ENCODE results near the gene RCN1. TPM values are rescaled to one million over a fixed set of nuclear protein-coding genes. Genes with fewer than 3 reads are reported as not detected.

The RCN1 gene
- total and polyA plus RNA-seq, 11 donors: 14.4 to 76.5 (median 25.3) TPM

DNA sequence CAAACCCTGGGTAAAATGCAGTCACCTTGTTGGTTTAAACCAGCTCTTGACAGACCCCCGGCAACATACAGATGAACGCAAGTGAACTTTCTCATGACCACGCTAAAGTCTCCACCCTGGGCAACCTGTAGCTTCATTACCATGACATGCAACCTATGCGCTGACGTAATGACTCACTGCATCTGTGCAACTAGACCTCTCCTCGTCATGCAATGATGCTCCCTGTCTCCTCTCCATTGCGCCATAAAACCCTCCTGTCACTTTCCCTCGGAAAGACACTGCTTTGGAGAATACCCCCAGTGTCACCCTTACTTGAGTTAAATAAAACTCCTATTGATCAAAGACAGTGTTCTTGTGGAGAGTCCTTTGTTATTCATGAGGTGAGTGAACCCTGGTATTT, 52.5 kb downstream of the RCN1 start:
- ATAC-seq (no peak), DNase-seq (no peak)
- Histone ChIP-seq H3K27ac (no peak overlapping the region), H3K36me3 (no peaks in the 10 kb centered on the region), H3K27me3 (no peaks in the 10 kb centered on the region), H3K9me3 (no peaks in the 10 kb centered on the region), H3K4me3 (no peak overlapping the region), H3K4me1 (peaks cover 0 to 4% (median 0%) of the 10 kb centered on the region in 12 donors)
- WGBS, 4 donors: 90 to 95% (median 92%) methylated on average over 8 of the region's 8 CpGs
- intact Hi-C loops (cut with DNase I): no loop called here
- TF ChIP-seq POLR2A (IDR thresholded peaks at IDR 0.05): no peak

DNA sequence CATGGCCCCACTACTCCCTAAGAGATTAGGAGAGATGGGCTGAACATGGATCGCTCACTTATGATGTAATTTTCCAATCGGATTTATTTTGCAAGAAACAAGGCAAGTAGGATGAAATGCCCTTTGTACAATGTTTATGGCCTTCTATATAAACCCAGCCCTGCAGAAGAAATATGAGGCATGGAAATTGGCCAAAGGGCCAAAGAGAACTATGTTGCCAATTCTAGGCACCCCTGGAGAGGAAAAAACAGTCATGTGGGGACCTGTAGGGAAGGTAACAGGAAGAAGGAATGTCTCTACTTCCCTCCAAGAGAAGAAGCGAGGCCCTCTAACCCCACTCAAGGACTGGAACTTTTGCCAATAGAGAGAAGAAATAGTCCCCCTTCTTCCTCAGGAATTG, 54.4 kb downstream of the RCN1 start:
- WGBS, 4 donors: 86 to 92% (median 90%) methylated on average over 3 of the region's 3 CpGs
- H3K4me3 ChIP-seq: no peak overlapping the region
- ATAC-seq: no peak
- H3K9me3 ChIP-seq: no peaks in the 10 kb centered on the region
- intact Hi-C loops (cut with DNase I): no loop called here
- no peak for DNase-seq
- peaks cover 0 to 8% (median 0%) of the 10 kb centered on the region in 9 donors for H3K27me3 ChIP-seq
- no peak for TF ChIP-seq POLR2A (IDR thresholded peaks at IDR 0.05)
- TF ChIP-seq, protein P1, sequence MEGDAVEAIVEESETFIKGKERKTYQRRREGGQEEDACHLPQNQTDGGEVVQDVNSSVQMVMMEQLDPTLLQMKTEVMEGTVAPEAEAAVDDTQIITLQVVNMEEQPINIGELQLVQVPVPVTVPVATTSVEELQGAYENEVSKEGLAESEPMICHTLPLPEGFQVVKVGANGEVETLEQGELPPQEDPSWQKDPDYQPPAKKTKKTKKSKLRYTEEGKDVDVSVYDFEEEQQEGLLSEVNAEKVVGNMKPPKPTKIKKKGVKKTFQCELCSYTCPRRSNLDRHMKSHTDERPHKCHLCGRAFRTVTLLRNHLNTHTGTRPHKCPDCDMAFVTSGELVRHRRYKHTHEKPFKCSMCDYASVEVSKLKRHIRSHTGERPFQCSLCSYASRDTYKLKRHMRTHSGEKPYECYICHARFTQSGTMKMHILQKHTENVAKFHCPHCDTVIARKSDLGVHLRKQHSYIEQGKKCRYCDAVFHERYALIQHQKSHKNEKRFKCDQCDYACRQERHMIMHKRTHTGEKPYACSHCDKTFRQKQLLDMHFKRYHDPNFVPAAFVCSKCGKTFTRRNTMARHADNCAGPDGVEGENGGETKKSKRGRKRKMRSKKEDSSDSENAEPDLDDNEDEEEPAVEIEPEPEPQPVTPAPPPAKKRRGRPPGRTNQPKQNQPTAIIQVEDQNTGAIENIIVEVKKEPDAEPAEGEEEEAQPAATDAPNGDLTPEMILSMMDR (IDR thresholded peaks at IDR 0.05): no peak
- H3K4me1 ChIP-seq: peaks cover 0 to 5% (median 0%) of the 10 kb centered on the region in 12 donors
- no peak overlapping the region for H3K27ac ChIP-seq
- no peaks in the 10 kb centered on the region for H3K36me3 ChIP-seq

DNA sequence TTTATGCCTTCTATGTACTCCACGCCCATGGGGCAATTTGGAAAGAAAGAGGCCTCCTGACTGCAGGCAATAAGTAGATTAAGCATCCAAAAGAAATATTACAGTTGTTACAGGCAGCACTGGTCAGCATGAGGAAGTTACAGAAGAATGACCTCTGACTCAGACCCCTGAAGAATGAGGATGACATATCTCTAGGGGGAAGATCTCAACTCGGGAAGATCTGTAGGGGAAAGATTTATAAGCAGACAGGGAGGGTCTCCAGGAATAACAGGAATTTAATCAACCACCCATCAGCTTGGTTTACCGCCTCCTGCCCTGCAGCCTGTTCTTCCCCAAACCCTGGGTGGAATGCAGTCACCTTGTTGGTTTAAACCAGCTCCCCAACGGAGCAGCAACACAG, 58.0 kb downstream of the RCN1 start:
- Histone ChIP-seq H3K36me3 (no peaks in the 10 kb centered on the region), H3K4me1 (peaks cover 0 to 13% (median 0%) of the 10 kb centered on the region in 12 donors), H3K9me3 (no peaks in the 10 kb centered on the region), H3K27me3 (peaks cover 0 to 8% (median 0%) of the 10 kb centered on the region in 9 donors), H3K4me3 (no peak overlapping the region), H3K27ac (no peak overlapping the region)
- DNase-seq (no peak), ATAC-seq (no peak)
- WGBS, 4 donors: 64 to 78% (median 70%) methylated on average over 4 of the region's 4 CpGs
- intact Hi-C loops (cut with DNase I): no loop called here
- TF ChIP-seq POLR2A (IDR thresholded peaks at IDR 0.05): no peak
- TF ChIP-seq, protein P1 (IDR thresholded peaks at IDR 0.05): no peak

DNA sequence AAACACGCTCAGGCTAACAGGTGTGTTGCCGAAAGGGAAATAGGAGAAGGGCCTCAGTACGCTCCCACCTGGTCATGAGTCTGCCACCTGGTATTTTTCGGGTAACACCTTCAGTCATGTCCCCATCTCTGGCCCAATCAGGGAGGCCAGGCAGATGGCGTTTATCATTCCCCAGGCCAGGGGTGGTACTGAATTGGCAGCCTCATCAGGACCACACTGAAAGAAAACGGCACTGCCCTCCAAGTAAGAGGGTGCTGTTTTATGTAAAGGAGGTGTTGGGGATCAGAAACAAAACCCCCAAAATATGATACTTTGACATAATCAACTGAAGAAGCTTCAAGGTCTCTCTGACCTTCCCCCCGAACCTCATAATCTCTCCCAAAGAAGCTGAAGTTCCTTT, 58.9 kb downstream of the RCN1 start:
- intact Hi-C loops (cut with DNase I): loop anchor here in 2 of 10 donors (5.0 kb wide), 2 partner anchors 47 to 57 kb away; partner anchors contain the start of gene RCN1 (in 1 of the 2)
- Histone ChIP-seq H3K36me3 (no peaks in the 10 kb centered on the region), H3K4me3 (no peak overlapping the region), H3K27me3 (peaks cover 0 to 8% (median 0%) of the 10 kb centered on the region in 9 donors), H3K4me1 (peaks cover 0 to 13% (median 0%) of the 10 kb centered on the region in 12 donors), H3K9me3 (no peaks in the 10 kb centered on the region), H3K27ac (no peak overlapping the region)
- ATAC-seq: no peak
- TF ChIP-seq, protein P1 (IDR thresholded peaks at IDR 0.05): no peak
- TF ChIP-seq POLR2A (IDR thresholded peaks at IDR 0.05): no peak
- no peak for DNase-seq
- WGBS, 4 donors: 80 to 84% (median 81%) methylated on average over 7 of the region's 7 CpGs

DNA sequence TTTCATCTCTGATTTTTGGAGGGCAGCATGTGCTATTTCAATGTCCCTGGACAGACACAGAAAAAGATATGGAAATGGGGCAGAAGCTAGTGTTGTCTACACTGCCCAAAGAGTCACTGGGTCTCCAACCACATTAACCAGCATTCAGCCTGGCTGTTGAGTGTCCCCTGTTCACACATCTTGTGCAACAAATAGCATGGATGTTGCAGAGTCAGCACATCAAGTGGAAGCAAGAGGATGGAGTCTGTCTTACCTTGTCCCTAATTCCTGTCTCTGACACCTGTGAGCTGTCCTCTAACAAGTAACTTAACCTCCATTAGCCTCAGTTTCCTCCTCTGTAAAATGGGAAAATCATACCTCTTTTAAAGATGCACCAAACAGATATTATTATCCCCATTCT, 60.2 kb downstream of the RCN1 start:
- H3K9me3 ChIP-seq: no peaks in the 10 kb centered on the region
- H3K27ac ChIP-seq: no peak overlapping the region
- H3K36me3 ChIP-seq: no peaks in the 10 kb centered on the region
- H3K4me1 ChIP-seq: peaks cover 0 to 13% (median 0%) of the 10 kb centered on the region in 12 donors
- intact Hi-C loops (cut with DNase I): loop anchor here in 2 of 10 donors (5.0 kb wide), 2 partner anchors 49 to 59 kb away; partner anchors contain the start of gene RCN1 (in 1 of the 2)
- ATAC-seq (no peak), DNase-seq (no peak)
- TF ChIP-seq, protein P1 (IDR thresholded peaks at IDR 0.05): no peak
- no peak for TF ChIP-seq POLR2A (IDR thresholded peaks at IDR 0.05)
- peak overlapping the region in 1 of 12 donors; percentile 21 for H3K4me3 ChIP-seq
- peaks cover 0 to 8% (median 0%) of the 10 kb centered on the region in 9 donors for H3K27me3 ChIP-seq

All from heart left ventricle (tissue), 16 donors.